ENCODE data around the gene SBF2.

Gene SBF2

GRCh38 chr11:10317151-10317755 is 23.2 kb upstream of the SBF2 start:
- DNase-seq: no peak

GRCh38 chr11:10315083-10315482 is 21.1 kb upstream of the SBF2 start:
- DNase-seq: no peak

GRCh38 chr11:10314199-10315072 is 20.4 kb upstream of the SBF2 start:
- DNase-seq: no peak

GRCh38 chr11:10311802-10312201 is 17.8 kb upstream of the SBF2 start:
- no peak for DNase-seq

- DNase-seq: no peak
Observed at GRCh38 chr11:10310301-10310841, 16.4 kb upstream of the SBF2 start.

GRCh38 chr11:10309163-10310093 is 15.4 kb upstream of the SBF2 start:
- no peak for DNase-seq

GRCh38 chr11:10308201-10308954 is 14.4 kb upstream of the SBF2 start:
- DNase-seq: no peak

- DNase-seq: peak; percentile 87
Observed at GRCh38 chr11:10307400-10308200, 13.6 kb upstream of the SBF2 start.

- no peak for DNase-seq
Observed at GRCh38 chr11:10307022-10307399, 13.0 kb upstream of the SBF2 start.

GRCh38 chr11:10305964-10306918 is 12.2 kb upstream of the SBF2 start:
- DNase-seq: no peak

GRCh38 chr11:10305262-10305963 is 11.4 kb upstream of the SBF2 start:
- DNase-seq: no peak

- peak; percentile 60 for DNase-seq
Observed at GRCh38 chr11:10304495-10305261, 10.7 kb upstream of the SBF2 start, which contains the start of gene ADM. Gene ADM, plus strand, starts transcription at chr11:10305073. Its CDS starts 628 bp downstream, at chr11:10305701.

- no peak for DNase-seq
Observed at GRCh38 chr11:10303558-10304363, 9.7 kb upstream of the SBF2 start.

GRCh38 chr11:10302744-10303557 is 8.9 kb upstream of the SBF2 start:
- DNase-seq: peak; percentile 53

GRCh38 chr11:10302359-10302743 is 8.3 kb upstream of the SBF2 start:
- no peak for DNase-seq

- DNase-seq: no peak
Observed at GRCh38 chr11:10301656-10302358, 7.8 kb upstream of the SBF2 start.
